Omental fat pad (tissue), 4 donors: ENCODE measurements around the gene SLC39A3. TPM values are rescaled to one million over a fixed set of nuclear protein-coding genes. Genes with fewer than 3 reads are reported as not detected.
A peak's percentile ranks its signal among the peaks of the same experiment; 100 is the strongest.

Source experiments
- ATAC-seq: fragments of 150-250 bp; one replicate; pipeline ENCODE4 v1.9.1; 2016; ENCODE audit warnings: mild to moderate bottlenecking, moderate library complexity; ENCODE audit not compliant: low FRiP score
- DNase-seq: peaks from one replicate; pipeline ENCODE4 v3.0.0-alpha.2; 2019; ENCODE audit warnings: low spot score
- total RNA-seq, 4 donors: library from RNA; depleted of rRNA; stranded (reverse); fragments of >200 nt; gene quantifications; one replicate each; pipeline ENCODE4 v1.1.0, GENCODE V29; 2016
- TF ChIP-seq, protein P1 (sequence below), 3 donors: fragments of 450-650 bp; IDR thresholded peaks; one replicate each; pipeline ENCODE4 v1.5.1; 2016 to 2017; ENCODE audit warnings: antibody characterized with exemption in 3 of 3, mild to moderate bottlenecking in 3 of 3, moderate library complexity in 2 of 3

SLC39A3 gene, protein sequence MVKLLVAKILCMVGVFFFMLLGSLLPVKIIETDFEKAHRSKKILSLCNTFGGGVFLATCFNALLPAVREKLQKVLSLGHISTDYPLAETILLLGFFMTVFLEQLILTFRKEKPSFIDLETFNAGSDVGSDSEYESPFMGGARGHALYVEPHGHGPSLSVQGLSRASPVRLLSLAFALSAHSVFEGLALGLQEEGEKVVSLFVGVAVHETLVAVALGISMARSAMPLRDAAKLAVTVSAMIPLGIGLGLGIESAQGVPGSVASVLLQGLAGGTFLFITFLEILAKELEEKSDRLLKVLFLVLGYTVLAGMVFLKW
- total RNA-seq = 10 to 100 TPM; 26.0 to 38.0 (median 28.6) TPM

DNA sequence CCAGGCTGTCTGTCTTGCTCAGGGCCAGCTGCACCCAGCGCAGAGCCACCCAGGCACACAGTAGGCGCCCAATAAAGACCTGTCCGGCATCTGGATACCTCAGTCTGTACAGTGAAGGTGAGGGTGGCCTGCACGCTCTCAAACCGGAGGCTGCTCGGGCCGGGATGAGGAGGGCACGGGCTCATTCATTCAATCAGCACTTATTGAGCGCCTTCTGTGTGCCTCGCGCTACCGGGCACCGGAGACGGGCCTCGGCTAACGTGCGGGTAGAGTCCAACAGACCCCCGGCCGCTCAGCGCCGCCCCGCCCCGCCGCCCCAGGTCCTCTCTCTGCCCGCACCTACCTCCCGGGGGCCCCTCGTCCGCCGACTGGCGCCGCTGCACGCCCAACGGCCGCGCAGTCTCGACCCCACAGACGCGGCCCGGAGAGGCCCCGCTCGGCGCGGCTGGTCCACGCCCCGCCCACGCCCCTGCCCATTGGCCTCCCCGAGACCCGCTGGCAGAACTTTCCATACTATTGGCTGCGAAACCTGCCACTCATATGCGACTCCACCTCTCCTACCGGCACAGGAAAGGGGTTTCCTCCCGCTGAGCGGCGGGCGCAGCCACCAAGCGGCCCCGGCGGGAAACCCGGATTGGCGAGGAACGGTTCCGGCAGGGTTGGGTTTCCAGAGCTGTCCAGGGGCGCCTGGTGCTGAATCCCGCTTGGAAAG, at the start of gene SLC39A3:
SLC39A3 (minus strand) TSS at position 416 of the 712 bp plus-strand sequence. CDS start 2,760 bp downstream, outside the sequence.
- TF ChIP-seq, protein P1, sequence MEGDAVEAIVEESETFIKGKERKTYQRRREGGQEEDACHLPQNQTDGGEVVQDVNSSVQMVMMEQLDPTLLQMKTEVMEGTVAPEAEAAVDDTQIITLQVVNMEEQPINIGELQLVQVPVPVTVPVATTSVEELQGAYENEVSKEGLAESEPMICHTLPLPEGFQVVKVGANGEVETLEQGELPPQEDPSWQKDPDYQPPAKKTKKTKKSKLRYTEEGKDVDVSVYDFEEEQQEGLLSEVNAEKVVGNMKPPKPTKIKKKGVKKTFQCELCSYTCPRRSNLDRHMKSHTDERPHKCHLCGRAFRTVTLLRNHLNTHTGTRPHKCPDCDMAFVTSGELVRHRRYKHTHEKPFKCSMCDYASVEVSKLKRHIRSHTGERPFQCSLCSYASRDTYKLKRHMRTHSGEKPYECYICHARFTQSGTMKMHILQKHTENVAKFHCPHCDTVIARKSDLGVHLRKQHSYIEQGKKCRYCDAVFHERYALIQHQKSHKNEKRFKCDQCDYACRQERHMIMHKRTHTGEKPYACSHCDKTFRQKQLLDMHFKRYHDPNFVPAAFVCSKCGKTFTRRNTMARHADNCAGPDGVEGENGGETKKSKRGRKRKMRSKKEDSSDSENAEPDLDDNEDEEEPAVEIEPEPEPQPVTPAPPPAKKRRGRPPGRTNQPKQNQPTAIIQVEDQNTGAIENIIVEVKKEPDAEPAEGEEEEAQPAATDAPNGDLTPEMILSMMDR (IDR thresholded peaks at IDR 0.05) = no peak
- DNase-seq = peak; percentile 98
- peak; percentile 99 for ATAC-seq

DNA sequence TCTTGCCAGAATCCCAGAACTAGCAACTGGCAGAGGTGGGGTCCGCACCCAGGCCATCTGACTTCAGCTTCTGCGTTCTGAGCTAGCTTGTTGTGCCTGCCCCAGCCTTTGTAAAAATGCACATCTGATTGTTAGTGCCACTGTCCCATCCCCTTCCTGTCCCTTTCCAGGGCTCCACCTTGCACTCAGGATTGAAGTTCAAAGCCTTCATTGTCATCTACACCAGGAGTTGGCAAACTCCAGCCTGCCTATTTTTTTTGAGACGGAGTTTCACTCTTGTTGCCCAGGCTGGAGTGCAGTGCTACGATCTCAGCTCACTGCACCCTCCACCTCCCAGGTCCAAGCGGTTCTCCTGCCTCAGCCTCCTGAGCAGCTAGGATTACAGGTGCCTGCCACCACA, 48.4 kb upstream of the SLC39A3 start:
- DNase-seq (no peak), ATAC-seq (no peak)
- TF ChIP-seq, protein P1 (IDR thresholded peaks at IDR 0.05) = no peak

DNA sequence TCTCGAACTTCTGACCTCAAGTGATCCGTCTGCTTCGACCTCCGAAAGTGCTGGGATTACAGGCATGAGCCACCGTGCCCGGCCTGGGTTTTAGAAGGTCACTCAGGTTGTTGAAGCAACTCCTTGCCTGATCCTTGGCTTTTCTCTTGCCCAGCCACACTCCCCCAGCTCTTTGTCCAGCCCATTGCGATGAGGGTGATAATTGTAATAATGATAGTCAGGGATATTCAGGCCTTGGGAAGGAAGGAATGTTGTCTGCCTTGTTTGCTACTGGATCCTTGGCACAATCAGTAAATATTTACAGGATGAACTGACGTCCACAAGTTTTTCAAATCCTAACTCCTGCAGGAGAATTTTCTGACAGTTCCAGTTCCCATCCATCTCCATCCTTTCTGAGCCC, 47.3 kb upstream of the SLC39A3 start:
- TF ChIP-seq, protein P1 (IDR thresholded peaks at IDR 0.05) = no peak
- DNase-seq (no peak), ATAC-seq (no peak)

DNA sequence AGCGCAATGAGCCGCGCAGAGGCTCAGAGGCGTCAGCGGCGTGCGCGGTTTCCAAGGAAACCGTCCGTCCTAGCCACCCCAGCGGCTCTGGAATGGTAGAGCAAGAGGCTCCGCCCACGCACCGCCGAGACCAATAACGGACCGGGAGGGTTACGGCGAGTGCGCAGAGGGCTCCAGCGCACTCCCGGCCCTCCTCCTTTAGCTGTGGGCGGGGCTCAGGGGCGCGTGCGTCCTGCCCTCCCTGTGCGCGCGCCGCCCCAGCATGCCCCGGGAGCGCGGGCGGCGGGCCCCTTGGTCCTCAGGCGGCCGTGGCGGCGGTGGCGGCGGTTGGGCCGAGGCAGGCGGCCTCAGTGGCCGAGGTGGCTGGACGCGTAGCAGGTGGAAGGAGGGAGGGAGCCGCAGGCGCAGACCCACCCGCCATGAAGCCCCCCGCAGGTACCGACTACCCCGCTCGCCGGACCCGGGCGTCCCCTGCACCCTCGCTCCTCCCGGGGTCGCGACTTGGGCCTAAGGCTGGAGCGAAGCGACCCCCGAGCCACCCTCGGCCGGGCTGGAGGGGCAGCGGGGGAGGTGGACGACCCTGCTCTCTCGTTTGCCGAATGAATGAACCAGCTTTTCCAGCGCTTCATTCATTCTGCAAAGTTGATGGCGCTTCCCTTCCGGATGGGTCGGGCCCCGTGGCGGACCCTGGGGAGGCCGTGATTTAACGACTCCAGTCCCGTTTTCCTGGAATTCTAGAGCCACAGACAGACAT, 45.6 kb upstream of the SLC39A3 start, which contains the start of gene THOP1:
THOP1 (plus strand) TSS at position 260 of the 754 bp plus-strand sequence; CDS start at position 420, 160 bp downstream.
- TF ChIP-seq, protein P1 (IDR thresholded peaks at IDR 0.05) = no peak
- DNase-seq (peak; percentile 95), ATAC-seq (peak; percentile 89)

DNA sequence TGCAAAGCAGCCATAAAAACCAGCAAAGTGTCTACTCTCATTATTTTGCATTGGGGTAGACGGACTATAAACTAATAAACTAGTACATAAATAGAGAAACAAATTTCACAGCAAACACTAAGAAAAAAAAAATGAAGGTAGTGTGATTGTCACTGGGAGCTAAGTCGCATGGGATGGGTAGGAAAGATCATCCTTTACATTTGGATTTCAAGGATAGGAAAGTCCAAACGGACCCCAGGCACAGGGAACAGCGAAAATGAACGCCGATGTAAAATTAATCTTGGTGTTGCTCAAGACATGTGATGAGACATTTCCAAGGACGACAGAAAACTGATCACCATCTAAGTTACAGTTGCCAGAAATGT, 43.9 kb upstream of the SLC39A3 start:
- no peak for ATAC-seq
- TF ChIP-seq, protein P1 (IDR thresholded peaks at IDR 0.05) = no peak
- DNase-seq = no peak

DNA sequence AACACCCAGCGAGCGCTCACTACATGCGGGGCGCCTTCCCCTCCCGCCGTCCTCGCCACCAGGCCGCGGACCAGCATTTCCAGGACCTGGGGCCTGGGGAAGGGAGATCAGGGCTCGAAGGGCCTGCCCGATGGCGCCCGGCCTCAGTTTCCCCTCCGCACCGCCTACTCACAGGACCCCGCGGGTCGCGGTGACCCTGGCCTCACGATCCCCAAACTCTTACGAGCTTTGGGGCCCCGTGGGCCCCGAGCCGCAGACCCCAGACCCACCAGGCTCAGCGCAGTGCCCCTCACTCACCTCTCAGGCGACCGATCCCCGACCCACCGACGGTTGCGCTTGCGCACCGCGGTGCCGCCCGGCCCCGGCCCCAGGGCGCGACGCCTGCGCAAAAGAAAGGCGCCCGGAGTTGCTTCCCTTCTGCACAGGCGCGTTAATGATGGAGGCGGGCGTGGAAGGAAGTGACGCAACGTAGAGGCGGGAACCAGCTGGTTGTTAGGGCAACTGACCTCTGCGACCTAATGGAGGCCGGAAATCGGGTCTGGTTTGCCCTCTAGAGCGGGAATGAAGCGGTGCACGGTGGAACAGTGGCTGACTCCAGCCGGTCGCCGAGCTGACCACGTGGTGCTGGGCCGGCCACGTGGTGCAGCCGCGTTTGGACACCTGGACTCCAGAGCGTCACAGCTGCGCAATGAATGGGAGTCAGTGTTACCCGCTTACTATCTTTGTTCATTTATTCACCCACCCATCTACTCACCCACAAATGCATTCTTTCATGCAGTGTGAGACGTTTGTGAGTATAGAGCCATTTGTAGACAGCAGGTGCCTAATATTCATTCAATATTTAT, 43.3 kb upstream of the SLC39A3 start, which contains the start of gene SGTA:
SGTA (minus strand) TSS at position 338 of the 845 bp plus-strand sequence. CDS start 14,205 bp downstream, outside the sequence.
- TF ChIP-seq, protein P1 (IDR thresholded peaks at IDR 0.05) = peak in 1 of 3 donors; percentile 2
- ATAC-seq (peak; percentile 94), DNase-seq (peak; percentile 94)
